ENCODE data around the gene ATG9A. TPM values are rescaled to one million over a fixed set of nuclear protein-coding genes. Genes with fewer than 3 reads are reported as not detected.

The ATG9A gene
- total and polyA plus RNA-seq, 2 experiments from 2014 or later: 35.7 to 57.8 TPM

- TF ChIP-seq EZH2phosphoT487 (IDR thresholded peaks at IDR 0.05; ENCODE audit: low read depth, severe bottlenecking, unreplicated experiment): no peak
- H2AFZ ChIP-seq: no peak overlapping the region
- no peaks in the 10 kb centered on the region for H3K36me3 ChIP-seq (replicated peaks; ENCODE audit: insufficient read depth, low read depth)
- no peaks in the 10 kb centered on the region for H3K9me3 ChIP-seq (ENCODE audit: low read depth)
- H3K27me3 ChIP-seq: no peaks in the 10 kb centered on the region
- no peak overlapping the region for H3K4me3 ChIP-seq
- H3K27ac ChIP-seq: no peak overlapping the region
- no peak overlapping the region for H3K4me2 ChIP-seq
- no peak for DNase-seq (ENCODE audit: low spot score)
- WGBS (ENCODE audit: low lambda C conversion rate, missing lambda C conversion rate): 98% methylated on average over 3 of the region's 3 CpGs
- H4K20me1 ChIP-seq (ENCODE audit: insufficient read depth, poor library complexity, severe bottlenecking): no peaks in the 10 kb centered on the region
- peaks cover 25% of the 10 kb centered on the region for H3K79me2 ChIP-seq
- peaks cover 9% of the 10 kb centered on the region for H3K4me1 ChIP-seq (ENCODE audit: insufficient read depth)
- no peaks in the 10 kb centered on the region for H3K9me2 ChIP-seq (replicated peaks; ENCODE audit: insufficient read depth)
Observed at GRCh38 chr2:219225350-219225749, 4.1 kb downstream of the ATG9A start.

- Histone ChIP-seq H3K79me2 (peaks cover 25% of the 10 kb centered on the region), H3K27ac (no peak overlapping the region), H2AFZ (no peak overlapping the region), H3K36me3 (replicated peaks; ENCODE audit: insufficient read depth, low read depth) (no peaks in the 10 kb centered on the region), H3K4me3 (no peak overlapping the region), H4K20me1 (ENCODE audit: insufficient read depth, poor library complexity, severe bottlenecking) (no peaks in the 10 kb centered on the region), H3K9me3 (ENCODE audit: low read depth) (no peaks in the 10 kb centered on the region), H3K4me1 (ENCODE audit: insufficient read depth) (peaks cover 16% of the 10 kb centered on the region), H3K4me2 (no peak overlapping the region), H3K27me3 (no peaks in the 10 kb centered on the region), H3K9me2 (replicated peaks; ENCODE audit: insufficient read depth) (no peaks in the 10 kb centered on the region)
- no peak for DNase-seq (ENCODE audit: low spot score)
- 97% methylated on average over 31 of the region's 31 CpGs for WGBS (ENCODE audit: low lambda C conversion rate, missing lambda C conversion rate)
- TF ChIP-seq EZH2 (IDR thresholded peaks at IDR 0.05; ENCODE audit: borderline replicate concordance) (no peak), EZH2phosphoT487 (IDR thresholded peaks at IDR 0.05; ENCODE audit: low read depth, severe bottlenecking, unreplicated experiment) (no peak), CTCF (IDR thresholded peaks at IDR 0.05; ENCODE audit: poor library complexity) (no peak)
Observed at GRCh38 chr2:219223831-219224610, 5.4 kb downstream of the ATG9A start.

- WGBS (ENCODE audit: low lambda C conversion rate, missing lambda C conversion rate): 97% methylated on average over 16 of the region's 16 CpGs
- H3K9me2 ChIP-seq (replicated peaks; ENCODE audit: insufficient read depth): no peaks in the 10 kb centered on the region
- no peaks in the 10 kb centered on the region for H3K36me3 ChIP-seq (replicated peaks; ENCODE audit: insufficient read depth, low read depth)
- H3K27ac ChIP-seq: no peak overlapping the region
- H4K20me1 ChIP-seq (ENCODE audit: insufficient read depth, poor library complexity, severe bottlenecking): no peaks in the 10 kb centered on the region
- no peak overlapping the region for H3K4me3 ChIP-seq
- no peak overlapping the region for H3K4me2 ChIP-seq
- H3K4me1 ChIP-seq (ENCODE audit: insufficient read depth): peaks cover 10% of the 10 kb centered on the region
- TF ChIP-seq CTCF (IDR thresholded peaks at IDR 0.05; ENCODE audit: poor library complexity): no peak
- no peak for TF ChIP-seq EZH2 (IDR thresholded peaks at IDR 0.05; ENCODE audit: borderline replicate concordance)
- no peak for TF ChIP-seq EZH2phosphoT487 (IDR thresholded peaks at IDR 0.05; ENCODE audit: low read depth, severe bottlenecking, unreplicated experiment)
- H3K27me3 ChIP-seq: no peaks in the 10 kb centered on the region
- DNase-seq (ENCODE audit: low spot score): no peak
- H3K9me3 ChIP-seq (ENCODE audit: low read depth): no peaks in the 10 kb centered on the region
- peaks cover 8% of the 10 kb centered on the region for H3K79me2 ChIP-seq
- no peak overlapping the region for H2AFZ ChIP-seq
Observed at GRCh38 chr2:219221957-219222518, 7.4 kb downstream of the ATG9A start.

- H3K4me3 ChIP-seq: no peak overlapping the region
- DNase-seq (ENCODE audit: low spot score): no peak
- H4K20me1 ChIP-seq (ENCODE audit: insufficient read depth, poor library complexity, severe bottlenecking): no peaks in the 10 kb centered on the region
- H3K4me2 ChIP-seq: no peak overlapping the region
- 96% methylated on average over 19 of the region's 19 CpGs for WGBS (ENCODE audit: low lambda C conversion rate, missing lambda C conversion rate)
- H2AFZ ChIP-seq: no peak overlapping the region
- peaks cover 10% of the 10 kb centered on the region for H3K4me1 ChIP-seq (ENCODE audit: insufficient read depth)
- no peaks in the 10 kb centered on the region for H3K9me2 ChIP-seq (replicated peaks; ENCODE audit: insufficient read depth)
- H3K36me3 ChIP-seq (replicated peaks; ENCODE audit: insufficient read depth, low read depth): no peaks in the 10 kb centered on the region
- H3K79me2 ChIP-seq: peaks cover 13% of the 10 kb centered on the region
- H3K9me3 ChIP-seq (ENCODE audit: low read depth): no peaks in the 10 kb centered on the region
- no peak overlapping the region for H3K27ac ChIP-seq
- no peak for TF ChIP-seq EZH2phosphoT487 (IDR thresholded peaks at IDR 0.05; ENCODE audit: low read depth, severe bottlenecking, unreplicated experiment)
- no peak for TF ChIP-seq CTCF (IDR thresholded peaks at IDR 0.05; ENCODE audit: poor library complexity)
- TF ChIP-seq EZH2 (IDR thresholded peaks at IDR 0.05; ENCODE audit: borderline replicate concordance): no peak
- H3K27me3 ChIP-seq: no peaks in the 10 kb centered on the region
Observed at GRCh38 chr2:219220652-219221402, 8.6 kb downstream of the ATG9A start.
